NK-92 (cell line): ENCODE results near the gene RCAN2.

ENCODE experiments used
- DNase-seq: peaks from one replicate; lab custom pipeline; 2025; ENCODE audit not compliant: unreplicated experiment; lab: John Stamatoyannopoulos, UW

Gene RCAN2

GRCh38 chr6:46219661-46220060, 271.6 kb downstream of the RCAN2 start:
- DNase-seq, result no peak

- DNase-seq, result no peak
These were observed 272.8 kb downstream of the RCAN2 start for GRCh38 chr6:46218457-46218856.

GRCh38 chr6:46217671-46218131, 273.5 kb downstream of the RCAN2 start:
- DNase-seq, result no peak

GRCh38 chr6:46216879-46217278, 274.4 kb downstream of the RCAN2 start:
- no peak for DNase-seq

GRCh38 chr6:46215777-46216176, 275.5 kb downstream of the RCAN2 start:
- no peak for DNase-seq

GRCh38 chr6:46215213-46215612, 276.0 kb downstream of the RCAN2 start:
- no peak for DNase-seq

GRCh38 chr6:46211917-46212316, 279.3 kb downstream of the RCAN2 start:
- no peak for DNase-seq

GRCh38 chr6:46210294-46210693, 281.0 kb downstream of the RCAN2 start:
- DNase-seq, result no peak

- no peak for DNase-seq
These were observed 282.9 kb downstream of the RCAN2 start for GRCh38 chr6:46208303-46208702.

GRCh38 chr6:46207174-46207573, 284.1 kb downstream of the RCAN2 start:
- DNase-seq, result no peak

GRCh38 chr6:46204880-46205650, 286.2 kb downstream of the RCAN2 start:
- DNase-seq, result no peak

- DNase-seq, result no peak
These were observed 287.7 kb downstream of the RCAN2 start for GRCh38 chr6:46203391-46204177.

GRCh38 chr6:46201702-46202101, 289.5 kb downstream of the RCAN2 start:
- no peak for DNase-seq

GRCh38 chr6:46199387-46199786, 291.9 kb downstream of the RCAN2 start:
- no peak for DNase-seq

- no peak for DNase-seq
These were observed 299.3 kb downstream of the RCAN2 start for GRCh38 chr6:46191961-46192360.

GRCh38 chr6:46190889-46191288, 300.4 kb downstream of the RCAN2 start:
- no peak for DNase-seq

- no peak for DNase-seq
These were observed 301.5 kb downstream of the RCAN2 start for GRCh38 chr6:46189726-46190125.

- no peak for DNase-seq
These were observed 304.7 kb downstream of the RCAN2 start for GRCh38 chr6:46186583-46186982.

- DNase-seq, result no peak
These were observed 307.1 kb downstream of the RCAN2 start for GRCh38 chr6:46184114-46184513.

GRCh38 chr6:46175976-46176375, 315.3 kb downstream of the RCAN2 start:
- DNase-seq, result no peak

GRCh38 chr6:46175446-46175845, 315.8 kb downstream of the RCAN2 start:
- DNase-seq, result no peak

GRCh38 chr6:46174904-46175303, 316.3 kb downstream of the RCAN2 start:
- no peak for DNase-seq
